GM18499 (cell line): ENCODE data around the gene UBXN11.
"Not testable (repeated sequence)": the region's sequence is repeated elsewhere in the genome, so short reads cannot be mapped to it uniquely, and the experiment has no call there.

ENCODE experiments used
- ATAC-seq: cut with Tn5 transposase; IDR thresholded peaks from one replicate; pipeline ENCODE4 v1.9.1; 2021; ENCODE audit warnings: moderate number of reproducible peaks; ENCODE audit not compliant: insufficient read depth, unreplicated experiment

The UBXN11 gene

DNA sequence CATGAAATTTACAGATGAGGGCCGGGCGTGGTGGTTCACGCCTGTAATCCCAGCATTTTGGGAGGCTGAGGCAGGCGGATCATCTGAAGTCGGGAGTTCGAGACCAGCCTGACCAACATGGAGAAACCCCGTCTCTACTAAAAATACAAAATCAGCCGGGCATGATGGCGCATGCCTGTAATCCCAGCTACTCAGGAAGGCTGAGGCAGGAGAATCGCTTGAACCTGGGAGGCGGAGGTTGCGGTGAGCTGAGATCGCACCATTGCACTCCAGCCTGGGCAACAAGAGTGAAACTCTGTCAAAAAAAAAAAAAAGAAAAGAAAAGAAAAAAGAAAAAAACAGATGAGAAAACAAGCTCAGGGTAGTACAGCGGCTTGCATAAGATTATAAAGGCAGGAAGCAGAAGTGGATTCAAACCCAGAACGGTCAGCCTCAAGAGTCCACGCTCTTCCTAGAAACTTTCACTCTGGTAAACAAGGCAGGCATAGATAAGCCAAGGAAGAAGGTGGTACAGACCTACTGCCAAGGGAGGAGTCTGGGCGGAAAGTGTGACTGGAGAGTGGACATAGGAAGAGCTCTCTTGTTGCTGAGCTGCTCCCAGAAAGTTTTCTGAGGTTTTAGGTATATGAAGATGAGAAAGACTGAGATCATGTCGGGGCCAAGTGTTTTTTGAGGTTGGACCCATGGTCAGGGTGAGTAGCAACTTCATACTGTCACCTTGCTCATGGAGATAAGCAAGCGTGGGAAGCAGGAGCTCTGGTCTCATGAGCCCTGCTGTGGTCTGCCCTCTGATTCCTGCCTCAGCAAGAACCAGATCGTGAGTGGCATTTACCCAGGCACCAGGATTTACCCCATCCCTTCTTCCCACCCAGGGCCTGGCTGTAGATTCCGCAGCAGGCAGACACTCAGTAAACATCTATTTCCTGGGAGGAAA lies 1.8 kb upstream of the UBXN11 start:
- not testable (repeated sequence) for ATAC-seq

DNA sequence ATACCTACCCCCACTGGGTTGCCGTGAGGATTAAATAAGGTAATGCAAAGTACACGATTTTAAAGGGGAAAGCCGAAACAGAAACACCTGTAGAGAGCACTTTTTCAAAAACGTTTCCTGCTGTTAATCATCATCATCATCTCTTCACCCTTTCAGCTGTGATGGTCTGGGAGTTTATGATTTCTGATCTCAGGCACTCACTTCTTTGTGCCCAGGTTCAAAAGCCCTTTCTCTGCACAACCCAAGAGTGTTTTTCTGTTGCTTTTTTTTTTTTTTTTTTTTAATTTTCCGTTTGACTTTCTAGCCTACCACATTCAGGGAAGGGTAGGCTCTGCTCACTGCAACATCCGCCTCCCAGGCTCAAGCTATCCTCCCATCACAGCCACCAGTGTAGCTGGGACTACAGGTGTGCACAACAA lies 936 bp upstream of the UBXN11 start:
- no peak for ATAC-seq

DNA sequence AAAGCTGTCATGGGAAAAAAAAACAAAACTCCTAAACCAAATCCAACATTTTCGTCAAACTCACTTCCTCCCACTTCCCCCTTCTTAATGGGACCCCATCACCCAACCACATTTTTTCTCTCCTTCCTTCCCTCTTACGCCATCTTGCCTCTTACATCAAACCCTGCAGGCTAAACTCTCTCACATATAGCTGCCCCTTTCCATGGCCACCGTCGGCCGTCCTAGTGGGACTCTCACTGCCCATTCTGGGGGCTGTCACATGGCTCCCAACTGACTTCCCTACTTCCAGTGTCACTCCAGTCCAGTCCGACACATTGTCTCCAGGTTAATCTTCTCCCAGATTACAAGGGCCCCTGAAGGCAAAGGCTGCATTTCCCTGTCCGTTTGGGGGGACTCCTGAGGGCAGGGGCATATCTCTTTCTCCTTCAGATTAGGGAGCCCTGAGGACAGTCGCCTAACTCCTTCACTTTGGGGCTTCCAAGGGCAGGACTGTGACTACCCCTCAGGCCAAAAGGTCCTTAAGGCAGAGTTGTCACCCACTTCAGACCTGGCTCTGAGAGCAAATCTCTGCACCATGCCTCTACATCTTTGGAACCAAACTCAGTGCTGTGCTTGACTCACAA lies 658 bp downstream of the UBXN11 start:
- ATAC-seq = peak; percentile 6

DNA sequence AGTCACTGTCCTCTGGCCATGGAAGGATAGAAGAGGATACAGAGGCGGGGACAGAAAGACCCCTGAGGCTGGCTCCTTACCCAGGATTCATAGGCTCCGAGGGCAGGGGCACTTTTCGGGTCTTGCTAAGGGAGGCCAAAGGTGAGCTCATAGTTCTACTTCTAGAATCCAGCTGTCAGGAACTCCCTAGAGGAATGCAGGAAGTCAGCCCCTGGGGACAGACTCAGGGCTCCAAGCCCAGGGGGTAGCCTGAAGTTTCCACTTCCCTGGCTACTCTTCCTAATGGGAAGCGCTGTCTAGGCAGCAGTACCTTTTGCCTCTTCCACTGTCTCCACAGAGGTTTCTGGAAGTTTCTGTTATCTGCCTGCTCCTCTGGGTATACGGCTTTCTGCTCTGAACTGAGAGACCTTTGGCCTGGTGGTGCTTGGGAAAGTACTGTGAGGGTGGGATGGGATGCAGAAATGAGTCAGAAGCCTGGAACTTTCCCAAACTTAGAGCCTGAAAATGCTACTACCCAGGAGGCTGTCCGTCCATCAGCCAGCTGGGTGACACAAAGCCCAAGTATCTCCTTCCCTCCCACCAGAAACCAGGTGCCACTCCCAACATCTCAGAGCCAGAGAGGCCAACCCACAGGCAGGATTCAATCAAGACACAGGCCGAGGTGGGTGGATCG lies 3.6 kb downstream of the UBXN11 start:
- ATAC-seq = no peak

GRCh38 chr1:26300578-26301275 lies 5.7 kb downstream of the UBXN11 start:
- ATAC-seq = no peak

GRCh38 chr1:26297791-26298124 lies 8.7 kb downstream of the UBXN11 start:
- no peak for ATAC-seq

DNA sequence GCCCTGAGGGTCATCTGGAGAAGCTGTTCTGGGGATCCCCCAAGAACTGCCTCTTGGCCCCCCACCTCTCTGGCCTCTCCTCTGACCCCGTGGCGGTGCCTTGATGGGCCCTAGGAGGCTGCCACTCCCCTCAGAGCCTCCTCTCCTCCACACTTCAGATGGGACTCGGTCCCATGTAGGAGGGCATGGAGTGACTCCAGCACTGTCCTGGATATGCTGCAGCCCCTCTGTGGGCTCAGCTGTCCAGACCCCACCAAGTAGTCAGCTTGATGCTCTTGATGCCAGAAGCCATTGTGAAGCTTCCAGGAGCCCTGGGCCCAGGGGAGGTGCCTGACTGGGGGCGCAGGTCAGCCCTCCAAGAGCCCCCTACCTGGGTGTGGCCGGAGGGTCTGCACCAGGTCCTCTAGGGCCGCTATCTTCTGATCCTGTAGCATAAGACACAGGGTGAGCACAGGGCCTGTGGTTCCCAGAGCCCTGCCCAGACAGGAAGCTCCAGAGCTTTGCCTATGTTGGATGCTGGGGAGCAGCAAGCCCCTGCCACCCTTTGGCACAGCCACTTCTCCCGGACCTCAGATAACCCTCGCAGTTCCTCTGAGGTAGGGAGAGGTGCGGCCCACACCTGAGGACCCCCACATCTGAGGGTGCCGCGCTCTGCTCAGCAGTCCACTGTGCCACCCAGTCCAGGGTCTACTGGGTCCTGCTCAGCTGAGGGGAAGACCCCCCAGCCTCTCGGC lies 9.2 kb downstream of the UBXN11 start:
- ATAC-seq = no peak

GRCh38 chr1:26296340-26297056 lies 9.9 kb downstream of the UBXN11 start:
- no peak for ATAC-seq

- no peak for ATAC-seq
Observed at GRCh38 chr1:26295194-26296138, 11.0 kb downstream of the UBXN11 start.

- ATAC-seq = no peak
Observed at GRCh38 chr1:26293911-26294463, 12.4 kb downstream of the UBXN11 start.

- not testable (repeated sequence) for ATAC-seq
Observed at GRCh38 chr1:26292735-26293134, 13.7 kb downstream of the UBXN11 start.

- no peak for ATAC-seq
Observed at GRCh38 chr1:26291939-26292338, 14.5 kb downstream of the UBXN11 start.

GRCh38 chr1:26291433-26291832 lies 15.0 kb downstream of the UBXN11 start:
- no peak for ATAC-seq

DNA sequence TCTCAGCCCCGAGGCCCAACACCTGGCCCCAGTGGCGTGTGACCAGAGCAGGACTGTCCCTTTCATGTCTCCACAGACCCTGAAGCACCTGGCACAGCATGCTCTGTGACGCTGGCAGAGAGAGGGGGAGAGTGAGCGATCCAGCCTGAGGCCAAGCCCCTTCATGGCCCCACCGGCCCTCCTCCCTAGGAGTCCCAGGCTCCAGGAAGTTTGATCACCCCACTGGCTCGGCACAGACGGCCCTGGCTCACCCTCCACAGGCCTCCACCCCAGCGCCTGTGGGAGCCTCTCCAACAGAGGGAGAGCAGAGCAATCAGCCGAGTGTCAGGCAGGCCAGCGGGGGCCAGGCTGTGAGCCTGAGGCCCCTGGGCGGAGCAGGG lies 15.6 kb downstream of the UBXN11 start:
- no peak for ATAC-seq

GRCh38 chr1:26290122-26290881 lies 16.1 kb downstream of the UBXN11 start:
- no peak for ATAC-seq

GRCh38 chr1:26289158-26290059 lies 17.0 kb downstream of the UBXN11 start:
- no peak for ATAC-seq
